Esophagus muscularis mucosa (tissue), 4 donors: ENCODE data around the gene SOWAHD. TPM values are rescaled to one million over a fixed set of nuclear protein-coding genes. Genes with fewer than 3 reads are reported as not detected.

Experiments
- DNase-seq: peaks from one replicate; pipeline ENCODE4 v3.0.0-alpha.2; 2017; ENCODE audit errors: extremely low spot score
- H3K27ac ChIP-seq, 4 donors: fragments of 200-600 bp; sonication (generic); replicated peaks in 1 of 4; 1 replicate in 3 of 4; 2 replicates in 1 of 4; pipeline ENCODE4 v1.5.1; 2016 to 2019; ENCODE audit warnings: mild to moderate bottlenecking in 1 of 4
- H3K27me3 ChIP-seq, 4 donors: fragments of 200-600 bp; sonication (generic); one replicate each; pipeline versions ENCODE4 v1.5.1 to v1.6.0; 2016 to 2019
- H3K36me3 ChIP-seq, 4 donors: fragments of 200-600 bp; sonication (generic); one replicate each; pipeline ENCODE4 v1.5.1; 2016 to 2019
- H3K4me1 ChIP-seq, 4 donors: fragments of 200-600 bp; sonication (generic); one replicate each; pipeline ENCODE4 v1.5.1; 2016 to 2019
- H3K4me3 ChIP-seq, 4 donors: fragments of 200-600 bp; sonication (generic); 1 replicate in 2 of 4; 2 replicates in 2 of 4; pipeline ENCODE4 v1.5.1; 2016 to 2019; ENCODE audit warnings: mild to moderate bottlenecking in 4 of 4, moderate library complexity in 1 of 4
- H3K9me3 ChIP-seq, 4 donors: fragments of 200-600 bp; sonication (generic); 1 replicate in 3 of 4; 2 replicates in 1 of 4; pipeline ENCODE4 v1.5.1; 2016 to 2019
- EP300 ChIP-seq: sonication (generic); formaldehyde crosslinking; IDR thresholded peaks from one replicate; pipeline ENCODE4 v1.6.1; 2017; ENCODE audit warnings: antibody characterized with exemption
- POLR2A ChIP-seq: fragments of 450-650 bp; IDR thresholded peaks from one replicate; pipeline ENCODE4 v1.6.1; 2017; ENCODE audit warnings: antibody characterized with exemption, moderate library complexity, mild to moderate bottlenecking, low read depth
- POLR2AphosphoS5 ChIP-seq, 2 donors: sonication (generic); formaldehyde crosslinking; IDR thresholded peaks; one replicate each; pipeline ENCODE4 v1.6.1; 2017; ENCODE audit warnings: antibody characterized with exemption in 2 of 2
- whole genome bisulfite sequencing: methylation state at CpG from one replicate; pipeline ENCODE4 v1.1.5; 2018; 5-methylcytosine and 5-hydroxymethylcytosine counted together
- intact Hi-C: fragments of 100-400 bp; cut with DNase I; formaldehyde crosslinking; loops from one replicate; pipeline ENCODE4 v1.15.1; 2023
- total RNA-seq, 4 donors: library from RNA; depleted of rRNA; stranded (reverse); fragments of >200 nt; gene quantifications; one replicate each; pipeline versions ENCODE4 v1.1.0 to v1.2.1, GENCODE V29; 2016
- TF ChIP-seq, protein P1 (sequence below), 3 experiments: fragments of 200-600 bp in 2 of 3; fragments of 450-650 bp in 1 of 3; sonication (generic) in 2 of 3; IDR thresholded peaks; one replicate each; pipeline ENCODE4 v1.5.1; 2017 to 2019; ENCODE audit warnings: antibody characterized with exemption in 3 of 3, mild to moderate bottlenecking in 2 of 3, moderate library complexity in 1 of 3

The SOWAHD gene
- total RNA-seq, 4 donors from 2014 or later: not detected

DNA sequence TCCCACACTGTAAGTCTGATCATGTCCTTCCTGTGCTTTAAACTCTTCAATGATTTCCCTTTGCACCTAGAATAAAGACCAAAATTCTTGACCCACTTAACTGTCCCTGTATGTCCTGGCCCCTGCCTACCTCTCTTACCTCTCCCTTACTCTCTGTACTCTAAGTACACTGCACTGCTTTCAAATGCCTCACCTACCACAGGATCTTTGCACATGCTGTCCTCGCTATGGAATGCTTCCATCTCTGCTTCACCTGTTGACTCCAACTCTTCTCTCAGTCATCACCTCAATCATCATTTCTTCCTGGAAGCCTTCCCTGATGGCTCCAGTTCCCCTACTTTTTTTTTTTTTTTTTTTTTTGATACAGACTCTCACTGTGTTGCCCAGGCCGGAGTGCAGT, 36.5 kb upstream of the SOWAHD start:
- WGBS: 86% methylated on average over 2 of the region's 2 CpGs
- DNase-seq: no peak
- no peak overlapping the region for H3K4me3 ChIP-seq
- H3K27me3 ChIP-seq: no peaks in the 10 kb centered on the region
- no peak for TF ChIP-seq POLR2AphosphoS5 (IDR thresholded peaks at IDR 0.05)
- TF ChIP-seq, protein P1, sequence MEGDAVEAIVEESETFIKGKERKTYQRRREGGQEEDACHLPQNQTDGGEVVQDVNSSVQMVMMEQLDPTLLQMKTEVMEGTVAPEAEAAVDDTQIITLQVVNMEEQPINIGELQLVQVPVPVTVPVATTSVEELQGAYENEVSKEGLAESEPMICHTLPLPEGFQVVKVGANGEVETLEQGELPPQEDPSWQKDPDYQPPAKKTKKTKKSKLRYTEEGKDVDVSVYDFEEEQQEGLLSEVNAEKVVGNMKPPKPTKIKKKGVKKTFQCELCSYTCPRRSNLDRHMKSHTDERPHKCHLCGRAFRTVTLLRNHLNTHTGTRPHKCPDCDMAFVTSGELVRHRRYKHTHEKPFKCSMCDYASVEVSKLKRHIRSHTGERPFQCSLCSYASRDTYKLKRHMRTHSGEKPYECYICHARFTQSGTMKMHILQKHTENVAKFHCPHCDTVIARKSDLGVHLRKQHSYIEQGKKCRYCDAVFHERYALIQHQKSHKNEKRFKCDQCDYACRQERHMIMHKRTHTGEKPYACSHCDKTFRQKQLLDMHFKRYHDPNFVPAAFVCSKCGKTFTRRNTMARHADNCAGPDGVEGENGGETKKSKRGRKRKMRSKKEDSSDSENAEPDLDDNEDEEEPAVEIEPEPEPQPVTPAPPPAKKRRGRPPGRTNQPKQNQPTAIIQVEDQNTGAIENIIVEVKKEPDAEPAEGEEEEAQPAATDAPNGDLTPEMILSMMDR (IDR thresholded peaks at IDR 0.05): no peak
- no peak for TF ChIP-seq POLR2A
- TF ChIP-seq EP300: no peak
- H3K9me3 ChIP-seq: no peaks in the 10 kb centered on the region
- intact Hi-C loops: no loop called here
- no peaks in the 10 kb centered on the region for H3K36me3 ChIP-seq
- no peak overlapping the region for H3K27ac ChIP-seq
- no peaks in the 10 kb centered on the region for H3K4me1 ChIP-seq

DNA sequence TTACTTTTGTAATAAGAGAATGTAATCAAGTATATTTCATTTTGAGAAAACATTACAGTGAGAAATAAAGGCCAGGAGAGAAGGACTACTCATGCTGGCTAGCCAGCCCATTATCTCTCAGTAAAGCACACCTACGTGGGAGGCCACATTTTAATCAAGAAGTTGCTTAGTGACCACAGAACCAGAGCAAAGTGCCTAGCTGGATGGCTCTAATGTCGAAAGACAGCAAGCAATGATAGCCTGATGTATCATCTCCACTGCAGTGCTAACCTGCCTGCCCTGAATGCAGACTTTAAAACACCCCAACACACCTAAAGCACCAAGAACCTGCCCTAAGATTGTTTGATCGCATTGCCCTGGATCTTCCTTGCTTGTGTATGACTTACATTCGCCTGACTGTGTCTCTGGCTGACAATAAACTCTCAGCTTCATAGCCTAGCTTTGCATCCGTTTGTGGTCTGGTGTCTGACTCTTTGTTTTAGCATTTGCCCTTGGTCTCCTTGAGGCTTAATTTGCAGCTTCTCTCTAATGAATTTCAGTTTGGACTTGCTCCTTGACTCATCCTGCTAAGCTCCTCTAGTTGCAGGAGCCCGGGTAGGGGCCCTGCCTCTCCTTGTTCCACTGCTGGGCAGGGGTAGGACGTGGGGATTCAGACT, 31.4 kb upstream of the SOWAHD start:
- Histone ChIP-seq H3K4me3 (no peak overlapping the region), H3K27ac (no peak overlapping the region), H3K36me3 (no peaks in the 10 kb centered on the region), H3K4me1 (no peaks in the 10 kb centered on the region), H3K27me3 (no peaks in the 10 kb centered on the region), H3K9me3 (no peaks in the 10 kb centered on the region)
- no peak for DNase-seq
- TF ChIP-seq, protein P1 (IDR thresholded peaks at IDR 0.05): no peak
- TF ChIP-seq EP300 (no peak), POLR2A (no peak), POLR2AphosphoS5 (IDR thresholded peaks at IDR 0.05) (no peak)
- intact Hi-C loops: no loop called here
- 63% methylated on average over 7 of the region's 7 CpGs for WGBS

DNA sequence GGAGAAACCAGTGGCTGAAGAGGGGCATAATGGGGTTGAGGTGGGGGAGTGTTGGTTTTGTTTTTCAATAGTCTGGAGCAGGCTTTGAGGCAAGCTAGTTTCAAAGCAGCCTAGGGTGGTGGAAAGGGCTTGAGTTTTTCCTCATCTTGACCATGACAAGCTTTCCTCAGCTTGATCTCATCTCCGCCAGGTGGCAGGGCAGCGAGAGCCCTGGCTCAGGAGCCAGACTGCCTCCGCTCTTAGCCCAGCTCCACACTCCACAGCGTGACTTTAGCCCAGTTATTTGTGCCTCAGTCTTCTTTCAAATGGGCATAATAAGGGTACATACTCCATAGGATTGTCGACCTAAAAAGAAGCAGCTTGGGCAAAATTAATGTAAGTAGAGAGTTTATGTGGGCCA, 29.9 kb upstream of the SOWAHD start:
- WGBS: 67% methylated on average over 5 of the region's 5 CpGs
- no peaks in the 10 kb centered on the region for H3K27me3 ChIP-seq
- TF ChIP-seq, protein P1 (IDR thresholded peaks at IDR 0.05): no peak
- no peak for TF ChIP-seq POLR2AphosphoS5 (IDR thresholded peaks at IDR 0.05)
- no peaks in the 10 kb centered on the region for H3K36me3 ChIP-seq
- intact Hi-C loops: no loop called here
- no peak for DNase-seq
- H3K9me3 ChIP-seq: no peaks in the 10 kb centered on the region
- H3K4me1 ChIP-seq: no peaks in the 10 kb centered on the region
- no peak overlapping the region for H3K4me3 ChIP-seq
- H3K27ac ChIP-seq: no peak overlapping the region

DNA sequence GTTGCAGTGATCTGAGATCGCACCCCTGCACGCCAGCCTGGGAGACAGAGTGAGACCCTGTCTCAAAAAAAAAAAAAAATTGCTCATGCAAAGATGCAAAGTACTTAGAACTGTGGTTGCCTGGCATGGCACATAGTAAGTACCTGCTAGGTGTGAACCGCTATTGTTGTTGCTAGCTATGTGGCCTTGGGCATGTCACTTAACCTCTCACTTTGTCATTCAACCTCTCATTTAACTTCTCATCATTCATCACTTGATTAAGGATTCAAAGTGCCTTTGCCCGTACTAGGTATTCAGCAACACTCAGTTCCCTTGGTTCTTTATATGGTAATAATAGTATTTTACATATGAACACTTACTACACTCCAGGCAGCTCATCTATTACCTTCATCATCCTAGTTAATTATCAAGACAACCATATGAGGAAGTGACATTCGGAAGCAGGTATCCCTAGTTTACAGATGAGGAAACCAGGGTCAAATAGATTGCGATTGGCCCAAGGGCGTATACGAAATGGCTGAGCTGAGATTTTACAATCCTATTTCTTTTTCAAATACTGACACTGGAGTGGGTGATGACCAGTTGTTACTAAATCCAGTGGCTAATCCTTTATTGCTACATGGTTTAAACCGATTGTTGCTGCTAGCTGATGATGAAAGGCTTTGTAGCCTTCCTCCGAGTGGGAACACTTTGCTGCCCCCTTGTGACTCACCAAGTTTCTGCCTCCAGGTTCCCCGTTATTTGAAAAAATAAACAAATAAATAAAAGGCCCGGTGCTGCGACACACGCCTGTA, 28.8 kb upstream of the SOWAHD start:
- WGBS: 55% methylated on average over 14 of the region's 14 CpGs
- no peak for DNase-seq
- Histone ChIP-seq H3K4me1 (peaks cover 0 to 2% (median 1%) of the 10 kb centered on the region in 4 donors), H3K36me3 (no peaks in the 10 kb centered on the region), H3K27ac (no peak overlapping the region), H3K9me3 (no peaks in the 10 kb centered on the region), H3K27me3 (no peaks in the 10 kb centered on the region), H3K4me3 (no peak overlapping the region)
- intact Hi-C loops: loop anchor here (2.0 kb wide), 1 partner anchor 75 kb away; no protein-coding TSS in a partner anchor
- TF ChIP-seq, protein P1 (IDR thresholded peaks at IDR 0.05): peak; percentile 50 to 60 (median 59)
- TF ChIP-seq POLR2A: no peak
